Bronchial epithelial cell (primary cell): Measurements from ENCODE around the gene CACNB2. TPM values are rescaled to one million over a fixed set of nuclear protein-coding genes. Genes with fewer than 3 reads are reported as not detected.

Source experiments
- DNase-seq: peaks from one replicate; pipeline ENCODE4 v3.0.0-alpha.2; 2010; ENCODE audit warnings: low read depth
- FAIRE-seq: peaks from 2 replicates; lab custom pipeline; 2011; peaks lifted over from hg19 to GRCh38; lab: Jason Lieb, UNC
- H3K27me3 ChIP-seq: 2 replicates; pipeline ENCODE4 v1.5.1; 2011; ENCODE audit warnings: low read length; ENCODE audit not compliant: control insufficient read depth, insufficient read depth
- H3K36me3 ChIP-seq: 2 replicates; pipeline ENCODE4 v1.5.1; 2011; ENCODE audit warnings: low read length; ENCODE audit not compliant: control insufficient read depth, insufficient read depth
- H3K4me3 ChIP-seq: 2 replicates; pipeline ENCODE4 v1.5.1; 2011; ENCODE audit warnings: mild to moderate bottlenecking, low read depth, low read length, control low read depth
- total RNA-seq: library from RNA; depleted of rRNA; stranded (reverse); fragments of >200 nt; gene quantifications from 2 replicates; pipeline ENCODE4 v1.2.1, GENCODE V29; 2014
- TF ChIP-seq, protein P1 (sequence below): IDR thresholded peaks from 2 replicates; pipeline ENCODE4 v1.5.1; 2011; ENCODE audit warnings: mild to moderate bottlenecking, moderate library complexity, low read length, control low read depth, inconsistent platforms; ENCODE audit not compliant: insufficient read depth, severe bottlenecking

Gene CACNB2
- total RNA-seq, 1 donor from 2014 or later: not detected

DNA sequence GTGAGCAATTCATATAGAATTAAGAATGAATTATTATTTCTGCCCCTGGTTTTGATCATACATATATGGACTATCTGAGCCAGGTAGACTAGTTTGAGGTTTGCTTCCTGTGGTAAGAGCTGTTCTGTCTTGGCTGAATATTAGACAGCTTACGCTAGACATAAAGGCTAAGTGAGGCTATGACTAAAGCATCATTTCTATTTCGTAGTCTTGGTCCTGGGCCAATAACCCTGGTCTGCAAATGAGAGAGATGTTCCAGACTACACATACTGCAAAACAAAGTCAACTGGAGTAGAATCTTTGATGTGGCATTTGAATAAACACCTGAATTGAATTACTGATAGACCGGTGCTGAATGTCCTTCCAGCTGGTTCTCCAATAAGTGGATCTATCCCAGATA is 40.8 kb upstream of the CACNB2 start:
- TF ChIP-seq, protein P1, sequence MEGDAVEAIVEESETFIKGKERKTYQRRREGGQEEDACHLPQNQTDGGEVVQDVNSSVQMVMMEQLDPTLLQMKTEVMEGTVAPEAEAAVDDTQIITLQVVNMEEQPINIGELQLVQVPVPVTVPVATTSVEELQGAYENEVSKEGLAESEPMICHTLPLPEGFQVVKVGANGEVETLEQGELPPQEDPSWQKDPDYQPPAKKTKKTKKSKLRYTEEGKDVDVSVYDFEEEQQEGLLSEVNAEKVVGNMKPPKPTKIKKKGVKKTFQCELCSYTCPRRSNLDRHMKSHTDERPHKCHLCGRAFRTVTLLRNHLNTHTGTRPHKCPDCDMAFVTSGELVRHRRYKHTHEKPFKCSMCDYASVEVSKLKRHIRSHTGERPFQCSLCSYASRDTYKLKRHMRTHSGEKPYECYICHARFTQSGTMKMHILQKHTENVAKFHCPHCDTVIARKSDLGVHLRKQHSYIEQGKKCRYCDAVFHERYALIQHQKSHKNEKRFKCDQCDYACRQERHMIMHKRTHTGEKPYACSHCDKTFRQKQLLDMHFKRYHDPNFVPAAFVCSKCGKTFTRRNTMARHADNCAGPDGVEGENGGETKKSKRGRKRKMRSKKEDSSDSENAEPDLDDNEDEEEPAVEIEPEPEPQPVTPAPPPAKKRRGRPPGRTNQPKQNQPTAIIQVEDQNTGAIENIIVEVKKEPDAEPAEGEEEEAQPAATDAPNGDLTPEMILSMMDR: no peak
- DNase-seq (no peak), FAIRE-seq (no peak)
- no peaks in the 10 kb centered on the region for H3K36me3 ChIP-seq
- no peaks in the 10 kb centered on the region for H3K27me3 ChIP-seq
- H3K4me3 ChIP-seq: no peak overlapping the region

DNA sequence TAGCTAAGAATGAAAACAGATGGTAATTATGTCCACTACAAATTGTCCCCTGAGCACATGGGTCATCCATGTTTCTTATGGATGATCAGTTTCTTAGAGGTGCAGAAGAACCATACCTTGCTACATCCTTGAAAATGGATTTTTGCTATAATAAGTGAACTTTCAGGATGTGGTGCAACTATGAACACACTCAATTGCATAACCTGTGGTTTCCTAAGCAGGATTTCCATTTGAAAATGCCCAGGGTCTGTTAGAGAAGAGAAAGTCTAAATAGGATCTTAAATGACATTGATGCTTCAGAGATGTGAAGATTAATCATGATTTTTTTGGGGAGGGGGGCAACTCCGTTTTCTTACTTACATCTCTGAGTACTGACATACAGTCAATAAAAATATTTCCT is 39.6 kb upstream of the CACNB2 start:
- DNase-seq (no peak), FAIRE-seq (no peak)
- H3K36me3 ChIP-seq: no peaks in the 10 kb centered on the region
- H3K4me3 ChIP-seq: no peak overlapping the region
- TF ChIP-seq, protein P1: no peak
- no peaks in the 10 kb centered on the region for H3K27me3 ChIP-seq

DNA sequence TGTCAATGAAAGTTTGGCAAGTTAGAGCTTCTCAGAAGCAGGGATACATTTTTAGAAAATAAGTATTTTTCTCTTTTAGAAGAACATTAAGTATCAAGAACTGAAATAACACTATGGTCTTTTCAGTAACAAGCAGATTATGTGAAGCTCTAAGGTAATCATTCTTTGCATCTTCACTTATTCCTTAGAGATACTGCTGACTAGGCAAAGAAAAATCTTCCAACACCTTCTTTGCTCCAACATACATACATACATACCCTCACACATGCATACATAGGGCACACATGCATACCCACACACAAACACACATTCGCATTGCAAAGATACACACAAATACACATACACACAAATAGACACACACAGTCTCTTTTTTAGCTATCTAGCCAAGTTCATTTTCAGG is 37.8 kb upstream of the CACNB2 start:
- no peaks in the 10 kb centered on the region for H3K27me3 ChIP-seq
- no peak for DNase-seq
- no peaks in the 10 kb centered on the region for H3K36me3 ChIP-seq
- FAIRE-seq: no peak
- H3K4me3 ChIP-seq: no peak overlapping the region
- TF ChIP-seq, protein P1: no peak

DNA sequence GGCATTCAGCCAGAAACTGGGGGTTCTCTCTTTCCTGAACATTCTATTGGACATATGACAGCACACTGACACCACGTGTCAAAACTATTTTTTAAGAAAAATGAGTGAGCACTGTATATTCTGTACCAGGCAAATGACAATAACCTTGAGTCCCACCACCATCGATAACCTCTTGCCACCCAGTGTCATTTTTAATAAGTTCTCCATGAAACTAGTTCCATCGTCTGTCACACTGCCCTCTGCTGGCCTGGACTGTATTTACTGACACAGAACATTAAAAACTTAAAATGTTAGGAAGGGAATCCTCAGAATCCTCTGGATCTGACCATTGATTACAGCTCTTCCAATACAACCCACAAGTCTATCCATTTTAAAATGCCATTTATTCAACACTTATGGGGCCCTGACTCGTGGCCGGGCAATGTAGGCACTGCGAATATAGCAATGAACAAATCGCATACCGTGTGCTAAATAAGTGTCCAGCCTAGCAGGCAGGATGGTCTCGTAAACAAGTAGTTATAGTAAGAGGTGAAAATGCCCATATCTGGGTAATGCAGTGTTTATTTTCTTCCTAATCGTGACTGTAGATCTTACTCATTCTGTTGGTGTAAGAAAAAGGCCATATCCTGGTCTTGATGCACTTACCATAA is 35.9 kb upstream of the CACNB2 start:
- DNase-seq (peak; percentile 29), FAIRE-seq (peak; percentile 60)
- Histone ChIP-seq H3K36me3 (no peaks in the 10 kb centered on the region), H3K27me3 (no peaks in the 10 kb centered on the region), H3K4me3 (no peak overlapping the region)
- TF ChIP-seq, protein P1: peak; percentile 51

DNA sequence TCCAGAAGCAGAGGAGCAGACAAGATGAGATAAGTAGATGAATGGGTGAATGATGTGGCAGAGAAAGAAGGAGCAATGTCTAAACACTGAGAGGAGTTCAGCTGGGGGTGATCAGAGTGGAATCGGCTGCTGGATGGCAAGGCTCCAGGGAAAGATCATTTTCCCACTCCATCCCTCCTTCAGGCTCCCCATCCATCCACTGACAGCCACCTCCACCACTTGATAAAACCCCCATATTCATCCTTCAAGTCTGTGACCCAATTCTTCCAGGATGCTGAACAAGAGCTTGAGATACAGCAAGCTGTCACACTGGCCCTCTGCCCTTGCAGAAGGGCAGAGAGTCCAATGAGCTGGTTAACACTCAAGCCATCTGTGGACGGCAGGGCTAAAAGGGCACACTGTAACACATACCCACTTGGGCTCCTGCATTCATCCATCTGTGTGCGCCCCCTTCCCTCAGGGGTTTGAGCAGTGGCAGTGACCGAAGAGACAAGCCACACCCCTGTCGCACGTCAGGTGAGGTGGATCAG is 30.8 kb upstream of the CACNB2 start:
- no peak for DNase-seq
- no peaks in the 10 kb centered on the region for H3K27me3 ChIP-seq
- H3K36me3 ChIP-seq: no peaks in the 10 kb centered on the region
- TF ChIP-seq, protein P1: no peak
- H3K4me3 ChIP-seq: no peak overlapping the region
- no peak for FAIRE-seq

DNA sequence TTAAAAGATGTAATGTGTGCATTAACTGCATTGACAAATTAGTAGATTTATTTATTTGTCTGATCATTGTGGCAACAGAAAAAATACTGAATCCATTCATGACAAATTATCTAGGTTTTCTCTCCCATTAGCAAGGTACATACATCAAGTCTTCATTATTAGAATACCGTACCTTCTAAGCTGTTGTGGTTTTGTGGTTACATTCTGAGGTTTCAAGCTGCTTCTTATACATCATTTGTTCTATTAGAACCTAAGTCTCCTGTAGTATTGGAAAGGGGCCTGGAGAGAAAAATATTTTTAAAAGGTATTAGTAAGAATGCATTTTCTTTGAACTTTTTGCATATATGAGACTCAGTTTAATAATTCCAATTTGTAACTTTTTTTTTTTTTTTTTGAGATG is 26.3 kb upstream of the CACNB2 start:
- TF ChIP-seq, protein P1: no peak
- Histone ChIP-seq H3K4me3 (no peak overlapping the region), H3K27me3 (no peaks in the 10 kb centered on the region), H3K36me3 (no peaks in the 10 kb centered on the region)
- FAIRE-seq (no peak), DNase-seq (no peak)
